C4-2B (cell line): Measurements from ENCODE around the gene MOB1B.

Source experiments
- CTCF ChIP-seq: fragments of 450-650 bp; conservative IDR thresholded peaks from 2 replicates; pipeline ENCODE4 v1.5.1; 2017; ENCODE audit warnings: mild to moderate bottlenecking
- ZFX ChIP-seq: fragments of 450-650 bp; IDR thresholded peaks from 2 replicates; pipeline ENCODE4 v1.6.1; 2017

GRCh38 chr4:70893790-70894189 is 8.4 kb upstream of the MOB1B start:
- TF ChIP-seq CTCF (no peak), ZFX (no peak)
